ENCODE data around the gene SIM2.

- peak in 3 of 6 experiments; percentile 34 to 43 (median 35) for TF ChIP-seq CTCF (IDR thresholded peaks at IDR 0.05)
- no peak for TF ChIP-seq POLR2A (IDR thresholded peaks at IDR 0.05)
Observed at GRCh38 chr21:36747815-36748383, 49.0 kb downstream of the SIM2 start.
